Vagina (tissue), 2 donors: ENCODE measurements around the gene GSTP1.

Experiments used
- POLR2A ChIP-seq, 2 donors: fragments of 450-650 bp; IDR thresholded peaks; one replicate each; pipeline ENCODE4 v1.6.1; 2017; ENCODE audit warnings: antibody characterized with exemption in 2 of 2, mild to moderate bottlenecking in 2 of 2, moderate library complexity in 2 of 2
- TF ChIP-seq, protein P1 (sequence below), 3 experiments: fragments of 450-650 bp in 2 of 3; fragments of 200-600 bp in 1 of 3; sonication (generic) in 1 of 3; IDR thresholded peaks; one replicate each; pipeline ENCODE4 v1.5.1; 2017 to 2019; ENCODE audit warnings: antibody characterized with exemption in 3 of 3, mild to moderate bottlenecking in 2 of 3, moderate library complexity in 2 of 3

DNA sequence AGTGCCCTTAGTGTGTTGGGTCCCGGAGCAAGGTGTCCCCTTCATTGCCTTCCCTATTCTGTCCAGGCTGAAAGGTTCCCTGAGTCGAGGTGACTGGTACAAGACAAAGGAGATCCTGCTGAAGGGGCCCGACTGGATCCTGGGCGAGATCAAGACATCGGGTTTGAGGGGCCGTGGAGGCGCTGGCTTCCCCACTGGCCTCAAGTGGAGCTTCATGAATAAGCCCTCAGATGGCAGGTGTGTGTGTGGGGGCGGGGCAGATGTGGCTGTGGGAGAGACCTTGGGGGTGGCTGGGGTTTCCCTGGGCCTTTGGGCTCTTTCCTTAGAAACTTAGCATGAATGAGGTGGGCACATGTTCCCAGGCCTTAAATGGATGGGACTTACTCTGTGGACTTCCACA is 24.9 kb downstream of the GSTP1 start:
- TF ChIP-seq POLR2A (IDR thresholded peaks at IDR 0.05), result no peak
- TF ChIP-seq, protein P1, sequence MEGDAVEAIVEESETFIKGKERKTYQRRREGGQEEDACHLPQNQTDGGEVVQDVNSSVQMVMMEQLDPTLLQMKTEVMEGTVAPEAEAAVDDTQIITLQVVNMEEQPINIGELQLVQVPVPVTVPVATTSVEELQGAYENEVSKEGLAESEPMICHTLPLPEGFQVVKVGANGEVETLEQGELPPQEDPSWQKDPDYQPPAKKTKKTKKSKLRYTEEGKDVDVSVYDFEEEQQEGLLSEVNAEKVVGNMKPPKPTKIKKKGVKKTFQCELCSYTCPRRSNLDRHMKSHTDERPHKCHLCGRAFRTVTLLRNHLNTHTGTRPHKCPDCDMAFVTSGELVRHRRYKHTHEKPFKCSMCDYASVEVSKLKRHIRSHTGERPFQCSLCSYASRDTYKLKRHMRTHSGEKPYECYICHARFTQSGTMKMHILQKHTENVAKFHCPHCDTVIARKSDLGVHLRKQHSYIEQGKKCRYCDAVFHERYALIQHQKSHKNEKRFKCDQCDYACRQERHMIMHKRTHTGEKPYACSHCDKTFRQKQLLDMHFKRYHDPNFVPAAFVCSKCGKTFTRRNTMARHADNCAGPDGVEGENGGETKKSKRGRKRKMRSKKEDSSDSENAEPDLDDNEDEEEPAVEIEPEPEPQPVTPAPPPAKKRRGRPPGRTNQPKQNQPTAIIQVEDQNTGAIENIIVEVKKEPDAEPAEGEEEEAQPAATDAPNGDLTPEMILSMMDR (IDR thresholded peaks at IDR 0.05), result no peak
